HCT116 (cell line): ENCODE data around the gene RND3. TPM values are rescaled to one million over a fixed set of nuclear protein-coding genes. Genes with fewer than 3 reads are reported as not detected.

Experiments used
- ATAC-seq: fragments of 200-7000 bp; cut with Tn5 transposase; 2 replicates; pipeline ENCODE4 v1.9.1; 2020; ENCODE audit warnings: mild to moderate bottlenecking, moderate library complexity
- BruUV-seq: library from RNA; stranded (reverse); fragments of 400-500 nt; replicated peaks from 2 replicates; lab custom pipeline; 2021; lab: Mats Ljungman, UMichigan
- CTCF ChIA-PET: fragments of 300-600 bp; sonication (Branson Sonifier 250); formaldehyde crosslinking; loops from one replicate; lab custom pipeline; 2021; ENCODE audit warnings: antibody characterized with exemption; lab: Charles Lee
- POLR2A ChIA-PET: fragments of 300-600, 350-600 bp; sonication (Branson Sonifier 250); formaldehyde crosslinking; loops from one replicate; lab custom pipeline; 2021; ENCODE audit warnings: antibody characterized with exemption; lab: Charles Lee
- RAD21 ChIA-PET, 2 experiments: fragments of 300-600 bp; sonication (Branson Sonifier 250); formaldehyde crosslinking; loops; one replicate each; lab custom pipeline; 2023; ENCODE audit warnings: low total read pairs in 2 of 2; ENCODE audit not compliant: uncharacterized antibody in 2 of 2, unreplicated experiment in 2 of 2, low non-redundant PET in 1 of 2; lab: Charles Lee
- DNase-seq: peaks from one replicate; pipeline ENCODE4 v3.0.0-alpha.2; 2010; ENCODE audit warnings: low read depth, low spot score
- H2AFZ ChIP-seq: fragments of 200-600 bp; shearing (Covaris generic), sonication (generic); 2 replicates; pipeline ENCODE4 v1.6.1; 2017; ENCODE audit warnings: low read depth, mixed run types, mixed read lengths, antibody characterized with exemption, low read length; ENCODE audit not compliant: poor library complexity, severe bottlenecking
- H3K27ac ChIP-seq: 2 replicates; pipeline ENCODE4 v1.5.1; 2012; ENCODE audit warnings: low read depth, low read length
- H3K27me3 ChIP-seq: fragments of 200-600 bp; sonication (generic); 2 replicates; pipeline ENCODE4 v1.6.1; 2016; ENCODE audit warnings: mixed run types, low read length, mixed read lengths; ENCODE audit not compliant: insufficient read depth
- H3K36me3 ChIP-seq, 2 experiments: fragments of 200-500 bp in 1 of 2; fragments of 200-600 bp in 1 of 2; sonication (Bioruptor generic) in 1 of 2; sonication (generic) in 1 of 2; 2 replicates each; pipeline versions ENCODE4 v1.5.1 to v1.6.1; 2014 to 2016; ENCODE audit warnings: low read length in 2 of 2, inconsistent platforms in 1 of 2, mixed read lengths in 1 of 2, mixed run types in 1 of 2; ENCODE audit not compliant: insufficient read depth in 2 of 2, control insufficient read depth in 1 of 2
- H3K4me1 ChIP-seq, 2 experiments: fragments of 200-600 bp in 1 of 2; sonication (generic) in 1 of 2; 2 replicates each; pipeline versions ENCODE4 v1.5.1 to v1.6.1; 2012 to 2017; ENCODE audit warnings: low read length in 2 of 2, inconsistent platforms in 1 of 2, mild to moderate bottlenecking in 1 of 2, mixed read lengths in 1 of 2, mixed run types in 1 of 2, moderate library complexity in 1 of 2; ENCODE audit not compliant: insufficient read depth in 2 of 2, control insufficient read depth in 1 of 2
- H3K4me2 ChIP-seq: fragments of 200-600 bp; sonication (generic); 2 replicates; pipeline ENCODE4 v1.6.1; 2017; ENCODE audit warnings: mixed run types, low read length, mixed read lengths
- H3K4me3 ChIP-seq, 2 experiments: fragments of 200-600 bp in 1 of 2; sonication (generic) in 1 of 2; replicated peaks in 1 of 2; 2 replicates each; pipeline ENCODE4 v1.5.1; 2011 to 2016; ENCODE audit warnings: low read length in 2 of 2, control low read depth in 1 of 2, low read depth in 1 of 2, mild to moderate bottlenecking in 1 of 2, mixed read lengths in 1 of 2, mixed run types in 1 of 2
- H3K79me2 ChIP-seq: fragments of 200-600 bp; sonication (generic); 2 replicates; pipeline ENCODE4 v1.6.1; 2017; ENCODE audit warnings: mild to moderate bottlenecking, mixed run types, low read length, moderate library complexity, mixed read lengths; ENCODE audit not compliant: insufficient read depth
- H3K9ac ChIP-seq: fragments of 200-600 bp; sonication (generic); 2 replicates; pipeline ENCODE4 v1.6.1; 2016; ENCODE audit warnings: low read length, mixed read lengths
- H3K9me2 ChIP-seq: fragments of 200-600 bp; sonication (generic), shearing (Covaris generic); 2 replicates; pipeline ENCODE4 v1.6.1; 2017; ENCODE audit warnings: mixed run types, mild to moderate bottlenecking, moderate library complexity; ENCODE audit not compliant: insufficient read depth
- H3K9me3 ChIP-seq, 2 experiments: fragments of 200-500 bp in 1 of 2; fragments of 200-600 bp in 1 of 2; sonication (Bioruptor generic) in 1 of 2; sonication (generic) in 1 of 2; 2 replicates each; pipeline ENCODE4 v1.6.1; 2014 to 2017; ENCODE audit warnings: low read length in 2 of 2, mixed read lengths in 2 of 2, inconsistent platforms in 1 of 2, low read depth in 1 of 2, mild to moderate bottlenecking in 1 of 2, mixed run types in 1 of 2, moderate library complexity in 1 of 2; ENCODE audit not compliant: control insufficient read depth in 1 of 2, insufficient read depth in 1 of 2
- H4K20me1 ChIP-seq: fragments of 200-600 bp; sonication (generic), shearing (Covaris generic); 2 replicates; pipeline ENCODE4 v1.6.1; 2017; ENCODE audit warnings: mixed run types, mild to moderate bottlenecking, moderate library complexity; ENCODE audit not compliant: insufficient read depth
- ELF1 ChIP-seq: IDR thresholded peaks from 2 replicates; pipeline ENCODE4 v1.6.1; 2012; ENCODE audit warnings: low read depth, borderline replicate concordance
- EZH2 ChIP-seq: fragments of 200-600 bp; sonication (generic); IDR thresholded peaks from 2 replicates; pipeline ENCODE4 v1.6.1; 2017; ENCODE audit warnings: antibody characterized with exemption, mixed run types
- FOSL1 ChIP-seq: IDR thresholded peaks from 2 replicates; pipeline ENCODE4 v1.6.1; 2012; ENCODE audit warnings: low read depth
- SRF ChIP-seq: IDR thresholded peaks from 2 replicates; pipeline ENCODE4 v1.6.1; 2012; ENCODE audit warnings: low read depth
- TCF7L2 ChIP-seq: IDR thresholded peaks from 2 replicates; pipeline ENCODE4 v1.7.0; 2011; ENCODE audit warnings: borderline replicate concordance, inconsistent platforms; ENCODE audit not compliant: insufficient read depth, insufficient read length; ENCODE audit errors: extremely low read depth
- ZNF274 ChIP-seq: fragments of 200-500 bp; sonication (Bioruptor generic); IDR thresholded peaks from 2 replicates; pipeline ENCODE4 v1.6.1; 2014; ENCODE audit warnings: mild to moderate bottlenecking, low read depth, low read length, inconsistent platforms
- intact Hi-C: fragments of 100-400 bp; cut with micrococcal nuclease; formaldehyde crosslinking; loops from 2 replicates; pipeline ENCODE4 v1.10.0; 2022
- total RNA-seq: library from RNA; stranded (reverse); gene quantifications from one replicate; pipeline ENCODE4 v1.2.1, GENCODE V29; 2021; ENCODE audit not compliant: unreplicated experiment
- TF ChIP-seq, protein P1 (sequence below): IDR thresholded peaks from 2 replicates; pipeline ENCODE4 v1.6.1; 2011; ENCODE audit warnings: mild to moderate bottlenecking, low read length, moderate library complexity; ENCODE audit not compliant: insufficient replicate concordance; ENCODE audit errors: extremely low read depth

The RND3 gene
- total RNA-seq, 1 experiment from 2014 or later: 15.0 TPM

DNA sequence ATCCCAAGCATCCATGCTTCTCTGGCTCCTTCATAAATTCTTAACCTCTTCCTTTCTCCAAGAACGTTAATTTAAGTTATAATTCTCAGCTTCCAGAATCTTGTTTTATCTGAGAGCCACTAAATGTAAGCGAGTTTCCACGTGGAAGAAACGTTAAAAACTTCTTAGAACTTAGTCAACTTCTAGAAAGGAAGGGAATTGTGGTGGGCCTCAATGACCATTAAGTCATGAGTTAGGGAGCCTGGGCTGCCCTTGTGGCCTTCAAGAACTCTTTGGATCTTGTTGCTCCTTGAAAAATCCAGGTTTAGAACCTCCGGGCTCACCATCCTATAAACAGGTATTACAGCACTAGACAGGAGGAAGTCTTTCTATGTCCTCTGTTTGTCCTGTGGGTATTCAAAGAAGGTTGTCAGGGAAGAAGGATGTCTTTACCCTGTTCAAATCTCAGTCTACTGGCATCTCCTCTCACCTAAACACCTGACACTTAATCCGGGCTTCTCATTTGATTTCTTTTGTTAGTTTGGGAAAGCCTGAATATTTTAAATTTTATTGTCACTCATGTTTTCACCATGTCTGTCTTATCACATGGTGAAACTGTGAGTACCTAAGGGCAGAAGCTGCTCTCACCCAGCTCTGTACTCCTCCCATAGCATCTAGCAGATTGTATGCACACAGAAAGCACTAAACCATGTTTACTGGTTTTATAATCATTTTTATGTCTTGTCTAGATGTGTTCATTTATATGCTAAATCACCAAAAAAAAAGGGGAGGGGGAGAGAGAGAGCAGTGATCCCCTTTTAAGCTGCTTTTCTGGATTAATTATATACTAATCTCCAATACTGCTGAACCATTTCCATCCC is 6.3 kb downstream of the RND3 start:
- Histone ChIP-seq H3K9me3 (no peaks in the 10 kb centered on the region), H3K27me3 (no peaks in the 10 kb centered on the region), H3K36me3 (peaks cover 0 to 3% of the 10 kb centered on the region in 2 experiments; a peak in 2 of 4 replicates), H3K4me2 (peak overlapping the region; percentile 79), H2AFZ (no peak overlapping the region), H3K4me1 (peaks cover 41 to 94% of the 10 kb centered on the region in 2 experiments), H3K4me3 (peak overlapping the region in 1 of 2 experiments; percentile 42; a peak in 1 of 4 replicates), H3K79me2 (peaks cover 100% of the 10 kb centered on the region), H3K27ac (no peak overlapping the region), H3K9ac (no peak overlapping the region), H4K20me1 (peaks cover 12% of the 10 kb centered on the region; the same call in 1 of the 2 replicates), H3K9me2 (no peaks in the 10 kb centered on the region)
- ChIA-PET POLR2A (no interaction called here), RAD21 (no interaction called here), CTCF (no interaction called here)
- TF ChIP-seq TCF7L2: no peak
- intact Hi-C loops: loop anchor here (10.0 kb wide), 1 partner anchor 486 kb away; no protein-coding TSS in a partner anchor
- DNase-seq: no peak
- ATAC-seq: no peak
- BruUV-seq: no TSS peak

DNA sequence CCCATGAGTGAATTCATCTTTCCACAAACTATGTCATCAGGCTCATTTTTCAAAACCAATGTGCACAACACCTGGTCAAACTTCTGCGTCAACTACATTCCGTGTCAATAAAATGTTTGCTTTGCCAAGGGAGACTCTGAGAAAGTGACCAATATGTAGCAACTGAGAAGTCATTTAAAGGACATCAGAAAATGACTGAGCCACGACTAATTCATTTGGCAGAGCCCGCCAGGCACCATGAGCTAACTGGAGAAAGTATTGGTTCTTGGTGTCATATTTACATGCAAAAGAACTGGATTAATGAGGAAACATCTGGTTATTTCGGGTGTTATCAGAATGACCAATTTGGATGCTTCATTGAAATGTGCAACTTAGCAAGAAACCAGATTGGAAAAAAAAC is 7.2 kb downstream of the RND3 start:
- H4K20me1 ChIP-seq: peaks cover 12% of the 10 kb centered on the region; the same call in 1 of the 2 replicates
- RAD21 ChIA-PET: interaction anchor here in 1 of 2 experiments (0.5 kb wide), 1 partner anchor 886 kb away, joined by 4 read pairs; no protein-coding TSS in a partner anchor
- DNase-seq (no peak), ATAC-seq (no peak)
- 0 out of 2 replicates have a peak, but pooled peaks have one; percentile 10 for TF ChIP-seq FOSL1
- no peak for TF ChIP-seq SRF
- TF ChIP-seq, protein P1, sequence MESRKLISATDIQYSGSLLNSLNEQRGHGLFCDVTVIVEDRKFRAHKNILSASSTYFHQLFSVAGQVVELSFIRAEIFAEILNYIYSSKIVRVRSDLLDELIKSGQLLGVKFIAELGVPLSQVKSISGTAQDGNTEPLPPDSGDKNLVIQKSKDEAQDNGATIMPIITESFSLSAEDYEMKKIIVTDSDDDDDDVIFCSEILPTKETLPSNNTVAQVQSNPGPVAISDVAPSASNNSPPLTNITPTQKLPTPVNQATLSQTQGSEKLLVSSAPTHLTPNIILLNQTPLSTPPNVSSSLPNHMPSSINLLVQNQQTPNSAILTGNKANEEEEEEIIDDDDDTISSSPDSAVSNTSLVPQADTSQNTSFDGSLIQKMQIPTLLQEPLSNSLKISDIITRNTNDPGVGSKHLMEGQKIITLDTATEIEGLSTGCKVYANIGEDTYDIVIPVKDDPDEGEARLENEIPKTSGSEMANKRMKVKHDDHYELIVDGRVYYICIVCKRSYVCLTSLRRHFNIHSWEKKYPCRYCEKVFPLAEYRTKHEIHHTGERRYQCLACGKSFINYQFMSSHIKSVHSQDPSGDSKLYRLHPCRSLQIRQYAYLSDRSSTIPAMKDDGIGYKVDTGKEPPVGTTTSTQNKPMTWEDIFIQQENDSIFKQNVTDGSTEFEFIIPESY: no peak
- no peak for TF ChIP-seq ZNF274
- TF ChIP-seq ELF1: no peak
- no peak for TF ChIP-seq EZH2
- CTCF ChIA-PET: no interaction called here
- H2AFZ ChIP-seq: no peak overlapping the region
- H3K9me3 ChIP-seq: no peaks in the 10 kb centered on the region
- no TSS peak for BruUV-seq
- intact Hi-C loops: loop anchor here (10.0 kb wide), 1 partner anchor 485 kb away; no protein-coding TSS in a partner anchor
- no peaks in the 10 kb centered on the region for H3K27me3 ChIP-seq
- H3K36me3 ChIP-seq: peaks cover 0 to 7% of the 10 kb centered on the region in 2 experiments; a peak in 2 of 4 replicates
- H3K79me2 ChIP-seq: peaks cover 100% of the 10 kb centered on the region
- H3K4me2 ChIP-seq: peak overlapping the region; percentile 79
- H3K9me2 ChIP-seq: no peaks in the 10 kb centered on the region
- peak overlapping the region; percentile 50 for H3K9ac ChIP-seq
- POLR2A ChIA-PET: no interaction called here
- peak overlapping the region in 1 of 2 experiments; percentile 42; a peak in 2 of 4 replicates for H3K4me3 ChIP-seq
- H3K4me1 ChIP-seq: peaks cover 41 to 98% of the 10 kb centered on the region in 2 experiments
- no peak overlapping the region for H3K27ac ChIP-seq
